DMS53 treated with DMSO at 0.1 percent for 48 hours (cell line): ENCODE data around the gene POLG.
"Not testable (repeated sequence)": the region's sequence is repeated elsewhere in the genome, so short reads cannot be mapped to it uniquely, and the experiment has no call there.

Experiments
- DNase-seq: peaks from one replicate; lab custom pipeline; 2025; ENCODE audit not compliant: unreplicated experiment; lab: John Stamatoyannopoulos, UW

POLG gene

GRCh38 chr15:89291934-89292438 is 42.6 kb downstream of the POLG start:
- no peak for DNase-seq

DNA sequence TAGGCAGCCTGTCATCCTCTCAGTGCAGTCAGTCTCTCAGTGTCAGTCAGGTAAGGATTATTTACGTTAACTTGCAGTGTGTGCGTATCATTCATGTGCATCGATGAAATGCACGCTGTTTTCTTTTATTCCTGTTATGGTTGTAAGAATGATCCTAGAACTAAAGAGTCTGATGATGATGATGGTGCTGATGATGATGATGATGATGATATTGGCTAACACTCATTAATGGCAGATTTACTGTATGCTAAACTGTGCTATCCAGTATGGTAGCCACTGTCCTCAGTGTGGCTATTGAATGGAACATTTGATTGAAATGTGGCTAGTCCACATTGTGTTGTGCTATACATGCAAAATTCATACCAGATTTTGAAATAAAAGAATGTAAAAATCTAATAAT is 51.4 kb downstream of the POLG start:
- no peak for DNase-seq

- no peak for DNase-seq
Measured at GRCh38 chr15:89282631-89283030, 52.0 kb downstream of the POLG start.

- DNase-seq: no peak
Measured at GRCh38 chr15:89278307-89278706, 56.3 kb downstream of the POLG start.

DNA sequence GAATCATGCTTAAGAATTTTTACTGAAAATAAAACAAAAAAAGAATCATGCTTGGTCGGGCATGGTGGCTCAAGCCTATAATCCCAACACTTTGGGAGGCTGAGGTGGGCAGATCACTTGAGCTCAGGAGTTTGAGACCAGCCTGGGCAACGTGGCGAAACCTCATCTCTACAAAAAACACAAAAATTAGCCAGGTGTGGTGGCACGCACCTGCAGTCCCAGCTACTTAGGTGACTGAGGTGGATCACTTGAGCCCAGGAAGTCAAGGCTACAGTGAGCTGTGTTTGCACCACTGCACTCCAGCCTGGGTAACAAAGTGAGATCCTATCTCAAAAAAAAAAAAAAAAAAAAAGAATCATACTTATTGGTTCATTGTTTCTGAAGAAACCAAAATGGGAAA is 57.3 kb downstream of the POLG start:
- not testable (repeated sequence) for DNase-seq
